Spleen (tissue), 11 donors: ENCODE data around the gene TSPO. TPM values are rescaled to one million over a fixed set of nuclear protein-coding genes. Genes with fewer than 3 reads are reported as not detected.
"Not testable (repeated sequence)": the region's sequence is repeated elsewhere in the genome, so short reads cannot be mapped to it uniquely, and the experiment has no call there.

Experiments used
- DNase-seq: peaks from one replicate; pipeline ENCODE4 v3.0.0-alpha.2; 2020
- H3K27ac ChIP-seq, 8 donors: fragments of 200-600 bp; sonication (generic) in 7 of 8; 1 replicate in 4 of 8; 2 replicates in 4 of 8; pipeline versions ENCODE4 v1.5.0 to v1.8.0; 2016 to 2021; ENCODE audit warnings: inconsistent platforms in 4 of 8, mild to moderate bottlenecking in 4 of 8, moderate library complexity in 1 of 8
- H3K27me3 ChIP-seq, 7 donors: fragments of 200-600 bp; sonication (generic) in 6 of 7; replicated peaks in 1 of 7; 1 replicate in 4 of 7; 2 replicates in 3 of 7; pipeline versions ENCODE4 v1.5.0 to v1.8.0; 2016 to 2021; ENCODE audit warnings: inconsistent platforms in 3 of 7, mild to moderate bottlenecking in 1 of 7
- H3K36me3 ChIP-seq, 6 donors: fragments of 200-600 bp; sonication (generic) in 5 of 6; 1 replicate in 4 of 6; 2 replicates in 2 of 6; pipeline versions ENCODE4 v1.5.0 to v1.8.0; 2016 to 2021; ENCODE audit warnings: inconsistent platforms in 2 of 6
- H3K4me1 ChIP-seq, 6 donors: fragments of 200-600 bp; sonication (generic) in 5 of 6; 1 replicate in 3 of 6; 2 replicates in 3 of 6; pipeline versions ENCODE4 v1.5.0 to v1.8.0; 2016 to 2021; ENCODE audit warnings: inconsistent platforms in 3 of 6
- H3K4me3 ChIP-seq, 8 donors: fragments of 200-600 bp; sonication (generic) in 7 of 8; 1 replicate in 4 of 8; 2 replicates in 4 of 8; pipeline versions ENCODE4 v1.5.0 to v1.8.0; 2016 to 2021; ENCODE audit warnings: inconsistent platforms in 4 of 8, mild to moderate bottlenecking in 4 of 8, moderate library complexity in 2 of 8
- H3K9me3 ChIP-seq, 8 donors: fragments of 200-600 bp; sonication (generic) in 7 of 8; 1 replicate in 4 of 8; 2 replicates in 4 of 8; pipeline versions ENCODE4 v1.5.0 to v1.8.0; 2016 to 2021; ENCODE audit warnings: inconsistent platforms in 4 of 8
- POLR2A ChIP-seq, 3 donors: fragments of 450-650 bp; IDR thresholded peaks; one replicate each; pipeline ENCODE4 v1.5.1; 2017; ENCODE audit warnings: antibody characterized with exemption in 3 of 3, mild to moderate bottlenecking in 1 of 3
- POLR2AphosphoS5 ChIP-seq, 3 donors: sonication (generic); formaldehyde crosslinking; IDR thresholded peaks; one replicate each; pipeline ENCODE4 v1.5.1; 2017; ENCODE audit warnings: antibody characterized with exemption in 3 of 3
- WGBS, 5 donors: extraction: QIAGEN DNeasy Blood & Tissue Kit in 3 of 5; methylation state at CpG; one replicate each; pipeline versions ENCODE4 v1.1.5 to v1.1.7; 2013 to 2018; 5-methylcytosine and 5-hydroxymethylcytosine counted together
- intact Hi-C: fragments of 100-400 bp; cut with DNase I; formaldehyde crosslinking; loops from one replicate; pipeline ENCODE4 v1.15.0; 2023; ENCODE audit warnings: low total_unique reads
- polyA plus RNA-seq, 3 donors: library from polyadenylated mRNA; stranded (reverse); fragments of 200-250 nt; gene quantifications; one replicate each; pipeline ENCODE4 v1.2.1, GENCODE V29; 2013
- total RNA-seq, 7 donors: library from RNA; depleted of rRNA in 3 of 7; stranded (reverse); fragments of >200 nt in 3 of 7; fragmentation: NEBNext Ultra II Directional in 4 of 7; extraction: Animal tissue kit (Norgen Biotek cat#: 25700) in 4 of 7; gene quantifications; one replicate each; pipeline versions ENCODE4 v1.1.0 to v1.2.1, GENCODE V29; 2016 to 2021
- TF ChIP-seq, protein P1 (sequence below), 11 experiments: fragments of 200-600 bp in 7 of 11; fragments of 450-650 bp in 4 of 11; sonication (generic) in 4 of 11; IDR thresholded peaks in 8 of 11; conservative IDR thresholded peaks in 3 of 11; 1 replicate in 7 of 11; 2 replicates in 4 of 11; pipeline versions ENCODE4 v1.4.0 to v1.8.0; 2016 to 2021; ENCODE audit warnings: antibody characterized with exemption in 11 of 11, inconsistent platforms in 4 of 11, mild to moderate bottlenecking in 1 of 11
- donor health status: healthy with polysubstance abuse.
- donor health status: DM: no; HTN: no; CAD: no; lungs with moderate emphysema.
- donor health status: DM: no; HTN: no; CAD: no.
- donor health status: Bipolar disorder and iron deficiency.
- donor health status: healthy.
- donor health status: DM: no; HTN: no; CAD: no.
- donor health status: DM: yes; HTN: yes; CAD: no.

Gene TSPO
- total and polyA plus RNA-seq, 10 donors = 90.1 to 596 (median 152) TPM

DNA sequence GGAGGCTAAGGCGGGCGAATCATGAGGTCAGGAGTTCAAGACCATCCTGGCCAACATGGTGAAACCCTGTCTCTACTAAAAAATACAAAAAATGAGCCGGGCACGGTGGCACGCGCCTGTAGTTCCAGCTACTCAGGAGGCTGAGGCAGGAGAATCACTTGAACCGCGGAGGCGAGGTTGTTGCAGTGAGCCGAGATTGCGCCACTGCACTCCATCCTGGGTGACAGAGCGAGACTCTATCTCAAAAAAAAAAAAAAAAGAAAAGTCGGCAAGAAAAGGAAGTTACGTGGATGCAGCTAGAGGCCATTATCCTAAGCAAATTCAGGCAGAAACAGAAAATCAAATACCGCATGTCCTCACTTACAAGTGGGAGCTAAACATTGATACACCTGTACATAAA lies 5.0 kb upstream of the TSPO start:
- peak; percentile 87 for DNase-seq
- intact Hi-C loops = not testable (repeated sequence)

DNA sequence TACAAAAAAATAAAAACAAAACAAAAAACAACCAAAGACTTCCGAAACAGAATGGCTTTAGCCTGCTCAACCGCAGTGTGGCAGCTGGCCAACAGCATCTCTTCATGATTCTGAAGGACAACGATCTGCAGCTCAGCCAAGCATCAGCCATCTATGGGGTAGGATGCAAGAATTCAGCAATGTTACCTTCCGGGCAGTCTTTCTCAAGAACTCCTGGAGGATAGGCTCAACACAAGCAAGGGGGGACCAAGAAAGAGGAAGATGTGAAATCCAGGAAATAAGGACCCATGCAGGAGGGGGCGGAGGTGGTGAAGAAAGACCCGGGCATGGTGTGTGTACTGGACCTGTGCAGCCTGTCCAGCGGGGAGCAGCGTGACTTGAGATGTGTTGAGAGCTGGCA lies 3.5 kb upstream of the TSPO start:
- Histone ChIP-seq H3K9me3 (no peaks in the 10 kb centered on the region), H3K4me3 (peak overlapping the region in 2 of 8 donors; percentile 9 to 44), H3K36me3 (no peaks in the 10 kb centered on the region), H3K27ac (peak overlapping the region in 7 of 8 donors; percentile 67 to 96 (median 82)), H3K27me3 (peaks cover 0 to 10% (median 0%) of the 10 kb centered on the region in 7 donors), H3K4me1 (peaks cover 12 to 93% (median 58%) of the 10 kb centered on the region in 6 donors)
- TF ChIP-seq POLR2A (IDR thresholded peaks at IDR 0.05) (no peak), POLR2AphosphoS5 (IDR thresholded peaks at IDR 0.05) (peak in 1 of 3 donors; percentile 27)
- DNase-seq = no peak
- 23 to 57% (median 43%) methylated on average over 8 of the region's 8 CpGs for WGBS, 5 donors
- intact Hi-C loops = no loop called here

More for the DNA sequence above, 5.0 kb upstream of the TSPO start:
- not testable (repeated sequence) for H3K9me3 ChIP-seq, H3K27me3 ChIP-seq, H3K36me3 ChIP-seq
- TF ChIP-seq POLR2AphosphoS5 (IDR thresholded peaks at IDR 0.05) = peak in 1 of 3 donors; percentile 26
- whole genome bisulfite sequencing, 5 donors = 53 to 83% (median 73%) methylated on average over 15 of the region's 15 CpGs
- Histone ChIP-seq H3K27ac (peak overlapping the region in 7 of 8 donors; percentile 67 to 96 (median 82)), H3K4me3 (peak overlapping the region in 1 of 8 donors; percentile 30), H3K4me1 (peaks cover 12 to 93% (median 60%) of the 10 kb centered on the region in 6 donors)

DNA sequence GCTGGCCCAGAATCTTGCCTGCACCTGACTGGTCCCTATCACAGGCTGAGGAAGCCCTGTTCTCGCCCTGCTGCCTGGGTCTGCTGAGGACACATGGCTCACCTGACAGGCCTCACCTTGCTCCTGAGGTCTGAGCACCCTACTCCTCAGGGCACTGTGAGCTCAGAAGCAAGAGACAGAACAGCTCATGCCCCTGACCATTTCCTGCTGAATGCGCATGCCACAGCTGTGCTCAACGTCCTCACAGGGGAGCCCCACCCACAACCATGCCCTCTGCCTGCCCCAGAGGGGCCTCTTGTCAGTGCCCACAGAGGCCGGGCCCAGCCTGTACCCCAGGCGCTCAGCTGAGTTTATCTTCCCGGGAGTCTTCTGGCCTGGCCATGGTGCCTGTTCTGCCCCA lies 2.8 kb upstream of the TSPO start:
- no peaks in the 10 kb centered on the region for H3K9me3 ChIP-seq
- peak overlapping the region in 7 of 8 donors; percentile 24 to 96 (median 82) for H3K27ac ChIP-seq
- peak; percentile 35 to 58 (median 38) for TF ChIP-seq POLR2AphosphoS5 (IDR thresholded peaks at IDR 0.05)
- TF ChIP-seq, protein P1, sequence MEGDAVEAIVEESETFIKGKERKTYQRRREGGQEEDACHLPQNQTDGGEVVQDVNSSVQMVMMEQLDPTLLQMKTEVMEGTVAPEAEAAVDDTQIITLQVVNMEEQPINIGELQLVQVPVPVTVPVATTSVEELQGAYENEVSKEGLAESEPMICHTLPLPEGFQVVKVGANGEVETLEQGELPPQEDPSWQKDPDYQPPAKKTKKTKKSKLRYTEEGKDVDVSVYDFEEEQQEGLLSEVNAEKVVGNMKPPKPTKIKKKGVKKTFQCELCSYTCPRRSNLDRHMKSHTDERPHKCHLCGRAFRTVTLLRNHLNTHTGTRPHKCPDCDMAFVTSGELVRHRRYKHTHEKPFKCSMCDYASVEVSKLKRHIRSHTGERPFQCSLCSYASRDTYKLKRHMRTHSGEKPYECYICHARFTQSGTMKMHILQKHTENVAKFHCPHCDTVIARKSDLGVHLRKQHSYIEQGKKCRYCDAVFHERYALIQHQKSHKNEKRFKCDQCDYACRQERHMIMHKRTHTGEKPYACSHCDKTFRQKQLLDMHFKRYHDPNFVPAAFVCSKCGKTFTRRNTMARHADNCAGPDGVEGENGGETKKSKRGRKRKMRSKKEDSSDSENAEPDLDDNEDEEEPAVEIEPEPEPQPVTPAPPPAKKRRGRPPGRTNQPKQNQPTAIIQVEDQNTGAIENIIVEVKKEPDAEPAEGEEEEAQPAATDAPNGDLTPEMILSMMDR (IDR thresholded peaks at IDR 0.05 in 8 of 11, conservative IDR thresholded peaks at IDR 0.05 in 3 of 11) = no peak
- H3K27me3 ChIP-seq = peaks cover 0 to 10% (median 0%) of the 10 kb centered on the region in 7 donors
- no peaks in the 10 kb centered on the region for H3K36me3 ChIP-seq
- peaks cover 12 to 90% (median 58%) of the 10 kb centered on the region in 6 donors for H3K4me1 ChIP-seq
- H3K4me3 ChIP-seq = peak overlapping the region in 1 of 8 donors; percentile 44
- WGBS, 5 donors = 19 to 53% (median 32%) methylated on average over 5 to 6 of the region's 6 CpGs
- peak; percentile 88 for DNase-seq
- intact Hi-C loops = no loop called here

DNA sequence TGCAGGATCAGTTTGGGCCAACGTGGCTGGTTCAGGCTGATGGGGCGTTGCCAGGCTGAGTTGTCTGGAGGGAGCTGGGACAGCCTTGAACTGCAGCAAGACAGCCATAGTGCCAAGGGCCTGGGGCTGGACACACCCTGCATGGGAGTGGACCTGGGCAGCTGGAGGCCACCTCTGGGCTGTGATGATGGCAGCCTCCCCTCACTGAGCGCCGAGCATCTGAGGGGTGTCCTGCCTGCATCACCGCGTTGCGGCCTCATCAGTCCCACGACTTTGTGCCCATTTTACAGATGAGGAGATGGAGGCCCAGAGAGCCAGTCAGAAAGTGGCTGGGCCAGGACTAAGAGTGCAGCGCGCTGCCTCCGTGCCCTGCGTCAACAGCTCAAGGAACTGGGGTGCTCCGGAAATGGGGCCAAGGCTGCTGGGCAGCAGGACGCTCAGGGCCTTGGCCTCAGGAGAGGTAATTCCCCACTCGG lies 590 bp upstream of the TSPO start:
- WGBS, 5 donors = 67 to 86% (median 73%) methylated on average over 8 to 15 of the region's 15 CpGs
- intact Hi-C loops = no loop called here
- DNase-seq = peak; percentile 81

DNA sequence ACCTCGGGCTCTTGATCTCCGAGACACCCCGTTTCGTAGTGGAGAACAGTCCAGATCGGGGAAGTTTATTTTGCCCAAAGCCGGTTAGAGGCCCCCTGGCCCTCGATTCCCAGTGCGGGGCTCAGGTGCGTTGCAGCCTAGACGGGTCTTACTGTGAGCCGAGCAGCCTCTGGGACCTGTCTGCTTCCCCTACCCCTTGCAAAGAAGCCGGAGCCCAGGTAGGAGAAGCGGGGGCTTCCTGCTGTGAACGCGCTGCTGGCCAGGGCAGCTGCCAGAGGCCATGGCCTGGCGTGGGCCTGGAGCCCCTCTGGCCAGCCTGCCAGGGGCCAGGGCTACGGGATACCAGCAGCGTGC lies 621 bp downstream of the TSPO start:
- 1 to 8% (median 7%) methylated on average over 13 to 18 of the region's 18 CpGs for WGBS, 5 donors
- H3K27me3 ChIP-seq = peaks cover 0 to 10% (median 0%) of the 10 kb centered on the region in 7 donors
- TF ChIP-seq, protein P1 (IDR thresholded peaks at IDR 0.05 in 8 of 11, conservative IDR thresholded peaks at IDR 0.05 in 3 of 11) = no peak
- TF ChIP-seq POLR2AphosphoS5 (IDR thresholded peaks at IDR 0.05) (no peak), POLR2A (IDR thresholded peaks at IDR 0.05) (no peak)
- H3K9me3 ChIP-seq = no peaks in the 10 kb centered on the region
- intact Hi-C loops = no loop called here
- H3K36me3 ChIP-seq = peaks cover 0 to 18% (median 0%) of the 10 kb centered on the region in 6 donors
- peak overlapping the region; percentile 65 to 96 (median 93) for H3K27ac ChIP-seq
- H3K4me1 ChIP-seq = peaks cover 12 to 94% (median 71%) of the 10 kb centered on the region in 6 donors
- H3K4me3 ChIP-seq = peak overlapping the region; percentile 71 to 98 (median 92)
- DNase-seq = no peak

More for the DNA sequence above, 590 bp upstream of the TSPO start:
- no peaks in the 10 kb centered on the region for H3K9me3 ChIP-seq
- peaks cover 0 to 10% (median 0%) of the 10 kb centered on the region in 6 donors for H3K36me3 ChIP-seq
- H3K4me3 ChIP-seq = peak overlapping the region; percentile 71 to 98 (median 92)
- H3K27ac ChIP-seq = peak overlapping the region; percentile 65 to 96 (median 93)
- peaks cover 12 to 94% (median 69%) of the 10 kb centered on the region in 6 donors for H3K4me1 ChIP-seq
- TF ChIP-seq POLR2A (IDR thresholded peaks at IDR 0.05) (no peak), POLR2AphosphoS5 (IDR thresholded peaks at IDR 0.05) (no peak)
- TF ChIP-seq, protein P1 (IDR thresholded peaks at IDR 0.05 in 8 of 11, conservative IDR thresholded peaks at IDR 0.05 in 3 of 11) = no peak
- peaks cover 0 to 10% (median 0%) of the 10 kb centered on the region in 7 donors for H3K27me3 ChIP-seq
